Bronchial epithelial cell (primary cell): ENCODE measurements around the gene SLC24A3. TPM values are rescaled to one million over a fixed set of nuclear protein-coding genes. Genes with fewer than 3 reads are reported as not detected.
A peak's percentile ranks its signal among the peaks of the same experiment; 100 is the strongest.

Experiments
- DNase-seq: peaks from one replicate; pipeline ENCODE4 v3.0.0-alpha.2; 2010; ENCODE audit warnings: low read depth
- FAIRE-seq: peaks from 2 replicates; lab custom pipeline; 2011; peaks lifted over from hg19 to GRCh38; lab: Jason Lieb, UNC
- H3K27me3 ChIP-seq: 2 replicates; pipeline ENCODE4 v1.5.1; 2011; ENCODE audit warnings: low read length; ENCODE audit not compliant: control insufficient read depth, insufficient read depth
- H3K36me3 ChIP-seq: 2 replicates; pipeline ENCODE4 v1.5.1; 2011; ENCODE audit warnings: low read length; ENCODE audit not compliant: control insufficient read depth, insufficient read depth
- H3K4me3 ChIP-seq: 2 replicates; pipeline ENCODE4 v1.5.1; 2011; ENCODE audit warnings: mild to moderate bottlenecking, low read depth, low read length, control low read depth
- total RNA-seq: library from RNA; depleted of rRNA; stranded (reverse); fragments of >200 nt; gene quantifications from 2 replicates; pipeline ENCODE4 v1.2.1, GENCODE V29; 2014
- TF ChIP-seq, protein P1 (sequence below): IDR thresholded peaks from 2 replicates; pipeline ENCODE4 v1.5.1; 2011; ENCODE audit warnings: mild to moderate bottlenecking, moderate library complexity, low read length, control low read depth, inconsistent platforms; ENCODE audit not compliant: insufficient read depth, severe bottlenecking

SLC24A3 gene
- total RNA-seq, 1 donor from 2014 or later = under 0.01 TPM

DNA sequence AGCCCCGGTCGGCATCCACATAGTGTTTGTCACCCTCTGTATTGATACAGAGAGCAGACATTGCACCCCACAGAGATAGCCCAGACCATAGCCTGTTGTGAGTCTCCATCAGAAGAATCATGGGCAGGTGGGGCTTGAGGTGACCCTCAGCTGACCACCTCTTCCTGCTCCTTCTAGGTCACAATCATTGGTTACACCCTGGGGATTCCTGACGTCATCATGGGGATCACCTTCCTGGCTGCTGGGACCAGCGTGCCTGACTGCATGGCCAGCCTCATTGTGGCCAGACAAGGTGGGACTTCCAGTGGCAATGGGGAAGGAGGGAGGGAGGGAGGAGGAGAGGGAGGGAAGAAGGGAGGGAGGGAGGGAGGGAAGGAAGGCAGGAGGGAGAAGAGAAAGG is 484.2 kb downstream of the SLC24A3 start:
- Histone ChIP-seq H3K4me3 (no peak overlapping the region), H3K27me3 (no peaks in the 10 kb centered on the region), H3K36me3 (no peaks in the 10 kb centered on the region)
- FAIRE-seq (no peak), DNase-seq (no peak)
- TF ChIP-seq, protein P1, sequence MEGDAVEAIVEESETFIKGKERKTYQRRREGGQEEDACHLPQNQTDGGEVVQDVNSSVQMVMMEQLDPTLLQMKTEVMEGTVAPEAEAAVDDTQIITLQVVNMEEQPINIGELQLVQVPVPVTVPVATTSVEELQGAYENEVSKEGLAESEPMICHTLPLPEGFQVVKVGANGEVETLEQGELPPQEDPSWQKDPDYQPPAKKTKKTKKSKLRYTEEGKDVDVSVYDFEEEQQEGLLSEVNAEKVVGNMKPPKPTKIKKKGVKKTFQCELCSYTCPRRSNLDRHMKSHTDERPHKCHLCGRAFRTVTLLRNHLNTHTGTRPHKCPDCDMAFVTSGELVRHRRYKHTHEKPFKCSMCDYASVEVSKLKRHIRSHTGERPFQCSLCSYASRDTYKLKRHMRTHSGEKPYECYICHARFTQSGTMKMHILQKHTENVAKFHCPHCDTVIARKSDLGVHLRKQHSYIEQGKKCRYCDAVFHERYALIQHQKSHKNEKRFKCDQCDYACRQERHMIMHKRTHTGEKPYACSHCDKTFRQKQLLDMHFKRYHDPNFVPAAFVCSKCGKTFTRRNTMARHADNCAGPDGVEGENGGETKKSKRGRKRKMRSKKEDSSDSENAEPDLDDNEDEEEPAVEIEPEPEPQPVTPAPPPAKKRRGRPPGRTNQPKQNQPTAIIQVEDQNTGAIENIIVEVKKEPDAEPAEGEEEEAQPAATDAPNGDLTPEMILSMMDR = no peak

DNA sequence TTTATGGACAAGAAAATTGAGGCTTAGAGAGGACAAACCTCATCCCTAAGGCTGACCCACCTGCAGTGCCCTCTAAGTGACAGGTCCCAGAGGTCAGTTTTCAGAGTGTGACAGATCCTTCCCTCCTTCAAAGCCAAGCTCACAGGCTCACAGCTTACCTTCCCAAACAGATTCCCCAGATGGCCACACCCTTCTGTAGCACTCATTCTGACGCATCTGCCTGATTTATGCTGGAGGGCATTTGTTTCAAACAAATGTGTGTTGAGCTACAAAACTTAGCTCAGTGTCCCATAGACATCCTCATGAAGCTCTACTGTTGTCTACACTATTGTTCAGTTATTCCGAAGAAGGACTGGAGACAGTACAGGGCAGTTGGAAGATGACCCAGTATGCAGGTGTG is 485.0 kb downstream of the SLC24A3 start:
- TF ChIP-seq, protein P1 = no peak
- DNase-seq = peak; percentile 26
- Histone ChIP-seq H3K4me3 (no peak overlapping the region), H3K27me3 (no peaks in the 10 kb centered on the region), H3K36me3 (no peaks in the 10 kb centered on the region)
- FAIRE-seq = no peak

DNA sequence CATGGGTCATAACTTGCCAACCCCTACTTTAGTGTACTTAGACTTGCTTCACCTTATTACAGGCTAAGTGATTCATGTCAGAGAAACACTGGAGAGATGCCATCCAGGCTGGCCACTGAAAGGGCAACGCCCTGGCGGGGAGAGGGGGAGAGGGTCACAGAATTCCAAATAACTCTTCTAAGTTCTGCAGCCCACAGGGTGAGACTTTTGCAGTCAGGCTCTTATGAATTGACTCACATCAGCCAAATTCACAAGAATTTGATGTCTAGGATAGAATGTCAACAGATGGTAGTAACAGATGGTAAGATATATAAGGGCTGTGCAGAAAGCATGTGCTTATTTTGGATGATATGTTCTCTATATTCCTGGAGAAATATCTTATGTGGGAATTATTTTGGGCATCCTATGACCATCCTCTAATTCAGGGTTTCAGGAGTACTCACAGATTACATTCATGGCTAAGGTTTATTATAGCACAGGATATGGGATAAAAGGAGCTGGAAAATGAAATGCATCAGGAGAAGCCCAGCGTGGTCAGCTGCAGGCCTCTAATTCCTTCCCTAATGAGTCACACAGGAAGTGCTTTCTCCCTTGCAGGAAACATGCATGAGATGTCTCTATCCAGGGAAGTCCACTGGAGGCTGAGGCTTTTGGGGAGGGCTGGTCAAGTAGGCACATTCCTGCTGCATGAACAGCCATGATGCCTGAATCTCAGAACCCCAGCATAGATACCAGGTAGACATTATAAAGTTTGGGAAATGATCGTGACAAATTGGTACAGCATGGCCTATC is 486.9 kb downstream of the SLC24A3 start:
- H3K4me3 ChIP-seq = no peak overlapping the region
- peak; percentile 95 for FAIRE-seq
- TF ChIP-seq, protein P1 = no peak
- peak; percentile 74 for DNase-seq
- H3K36me3 ChIP-seq = no peaks in the 10 kb centered on the region
- H3K27me3 ChIP-seq = no peaks in the 10 kb centered on the region

DNA sequence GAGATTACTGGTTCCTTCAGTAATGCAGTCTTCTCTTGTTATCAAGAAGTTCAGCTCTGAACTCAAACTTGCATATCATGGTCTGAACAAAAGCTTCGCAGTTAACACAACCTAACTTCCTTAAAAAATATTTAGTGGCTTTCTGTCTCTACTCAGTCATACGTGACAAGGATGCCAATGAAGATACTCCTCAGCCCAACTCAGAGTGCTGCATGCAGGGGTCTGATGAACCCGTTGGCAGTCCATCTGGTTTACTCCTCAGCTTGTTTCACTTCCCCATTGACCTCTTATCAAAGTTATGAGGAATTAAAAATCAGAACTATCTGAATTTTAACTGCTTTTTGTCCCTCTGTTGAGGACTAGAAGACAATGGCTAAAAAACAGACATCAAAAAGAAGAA is 489.0 kb downstream of the SLC24A3 start:
- no peaks in the 10 kb centered on the region for H3K36me3 ChIP-seq
- peaks cover 1% of the 10 kb centered on the region for H3K27me3 ChIP-seq
- no peak for FAIRE-seq
- no peak overlapping the region for H3K4me3 ChIP-seq
- DNase-seq = no peak
- TF ChIP-seq, protein P1 = no peak

DNA sequence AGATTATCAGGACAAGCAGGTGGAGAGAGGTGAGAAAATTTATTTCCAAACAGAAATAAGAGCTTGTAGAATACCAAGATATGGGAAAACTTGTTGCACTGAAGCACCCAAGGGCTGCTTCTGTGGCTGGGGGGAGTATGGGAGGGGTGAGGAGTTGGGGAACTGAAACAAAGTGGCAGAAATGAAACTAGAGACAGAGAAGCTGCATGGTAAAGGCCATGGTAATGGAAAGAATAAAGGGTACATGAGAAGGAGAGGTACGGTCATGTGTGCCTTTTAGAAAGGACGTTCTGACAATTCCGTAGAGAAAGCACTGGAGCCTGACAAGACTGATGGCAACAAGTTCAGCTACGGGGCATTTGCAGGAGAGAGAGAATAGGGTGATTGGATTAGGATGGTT is 494.0 kb downstream of the SLC24A3 start:
- H3K27me3 ChIP-seq = peaks cover 3% of the 10 kb centered on the region
- H3K36me3 ChIP-seq = no peaks in the 10 kb centered on the region
- FAIRE-seq (peak; percentile 58), DNase-seq (no peak)
- no peak overlapping the region for H3K4me3 ChIP-seq
- TF ChIP-seq, protein P1 = no peak
